Nephron (organoid): ENCODE results near the gene TTC9B.
A peak's percentile ranks its signal among the peaks of the same experiment; 100 is the strongest.

ENCODE experiments used
- H3K27ac Mint-ChIP-seq, 3 experiments: 2 replicates each; pipeline ENCODE4 v1.8.0; 2020; ENCODE audit warnings: mixed read lengths in 3 of 3, mild to moderate bottlenecking in 2 of 3, moderate library complexity in 1 of 3
- H3K27me3 Mint-ChIP-seq: 2 replicates; pipeline ENCODE4 v1.8.0; 2021; ENCODE audit warnings: low read depth, mild to moderate bottlenecking, moderate library complexity, mixed read lengths
- H3K36me3 Mint-ChIP-seq: 2 replicates; pipeline ENCODE4 v1.8.0; 2020; ENCODE audit warnings: low read depth, mixed read lengths
- H3K4me1 Mint-ChIP-seq: 2 replicates; pipeline ENCODE4 v1.8.0; 2020; ENCODE audit warnings: mixed read lengths
- H3K4me3 Mint-ChIP-seq, 3 experiments: 2 replicates each; pipeline ENCODE4 v1.8.0; 2020; ENCODE audit warnings: mild to moderate bottlenecking in 3 of 3, mixed read lengths in 3 of 3, moderate library complexity in 2 of 3
- H3K9me3 Mint-ChIP-seq: 2 replicates; pipeline ENCODE4 v1.8.0; 2020; ENCODE audit warnings: mixed read lengths
- TF ChIP-seq, protein P1 (sequence below), 3 experiments: fragments of 200-600 bp; sonication (generic); IDR thresholded peaks; one replicate each; pipeline ENCODE4 v1.5.0; 2021; ENCODE audit warnings: antibody characterized with exemption in 3 of 3; ENCODE audit not compliant: unreplicated experiment in 3 of 3

Gene TTC9B

DNA sequence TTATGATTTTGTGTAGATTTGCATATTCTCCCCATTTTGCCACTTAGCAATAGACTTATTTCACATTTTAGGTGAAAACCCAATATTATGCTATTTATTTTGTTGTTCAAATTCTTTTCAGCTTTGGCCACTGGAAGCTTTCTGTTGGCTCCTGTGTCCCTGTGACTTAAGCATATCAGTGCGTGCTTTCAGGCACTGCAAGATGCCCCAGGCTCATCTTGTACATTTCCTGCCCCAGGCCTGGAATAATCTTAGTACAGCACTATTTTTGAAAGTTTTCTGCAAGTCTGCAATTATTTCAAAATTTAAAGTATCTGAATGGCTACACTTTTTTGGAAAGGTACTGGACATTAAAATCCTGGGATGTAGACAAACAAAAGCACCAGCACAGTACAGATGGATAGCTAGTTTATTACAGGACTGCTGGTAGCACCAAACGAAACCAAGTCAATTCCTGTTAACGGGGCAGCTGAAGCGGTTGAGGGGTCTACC lies 11.8 kb upstream of the TTC9B start:
- peaks cover 14% of the 10 kb centered on the region for H3K4me1 Mint-ChIP-seq

GRCh38 chr19:40229484-40229883 lies 11.3 kb upstream of the TTC9B start:
- Mint-ChIP-seq H3K4me3 (no peak overlapping the region), H3K36me3 (no peaks in the 10 kb centered on the region), H3K9me3 (no peaks in the 10 kb centered on the region), H3K27me3 (peaks cover 14% of the 10 kb centered on the region), H3K4me1 (peaks cover 14% of the 10 kb centered on the region), H3K27ac (peak overlapping the region in 2 of 3 experiments; percentile 2 to 97)
- TF ChIP-seq, protein P1, sequence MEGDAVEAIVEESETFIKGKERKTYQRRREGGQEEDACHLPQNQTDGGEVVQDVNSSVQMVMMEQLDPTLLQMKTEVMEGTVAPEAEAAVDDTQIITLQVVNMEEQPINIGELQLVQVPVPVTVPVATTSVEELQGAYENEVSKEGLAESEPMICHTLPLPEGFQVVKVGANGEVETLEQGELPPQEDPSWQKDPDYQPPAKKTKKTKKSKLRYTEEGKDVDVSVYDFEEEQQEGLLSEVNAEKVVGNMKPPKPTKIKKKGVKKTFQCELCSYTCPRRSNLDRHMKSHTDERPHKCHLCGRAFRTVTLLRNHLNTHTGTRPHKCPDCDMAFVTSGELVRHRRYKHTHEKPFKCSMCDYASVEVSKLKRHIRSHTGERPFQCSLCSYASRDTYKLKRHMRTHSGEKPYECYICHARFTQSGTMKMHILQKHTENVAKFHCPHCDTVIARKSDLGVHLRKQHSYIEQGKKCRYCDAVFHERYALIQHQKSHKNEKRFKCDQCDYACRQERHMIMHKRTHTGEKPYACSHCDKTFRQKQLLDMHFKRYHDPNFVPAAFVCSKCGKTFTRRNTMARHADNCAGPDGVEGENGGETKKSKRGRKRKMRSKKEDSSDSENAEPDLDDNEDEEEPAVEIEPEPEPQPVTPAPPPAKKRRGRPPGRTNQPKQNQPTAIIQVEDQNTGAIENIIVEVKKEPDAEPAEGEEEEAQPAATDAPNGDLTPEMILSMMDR (IDR thresholded peaks at IDR 0.05; ENCODE audit: unreplicated experiment in 3 of 3), result no peak

More for the DNA sequence above, 11.8 kb upstream of the TTC9B start:
- Mint-ChIP-seq H3K27me3 (peaks cover 9% of the 10 kb centered on the region), H3K27ac (peak overlapping the region in 1 of 3 experiments; percentile 97), H3K4me3 (no peak overlapping the region), H3K9me3 (no peaks in the 10 kb centered on the region), H3K36me3 (no peaks in the 10 kb centered on the region)
- TF ChIP-seq, protein P1 (IDR thresholded peaks at IDR 0.05; ENCODE audit: unreplicated experiment in 3 of 3), result no peak

GRCh38 chr19:40228863-40229262 lies 10.7 kb upstream of the TTC9B start:
- Mint-ChIP-seq H3K27me3 (peaks cover 20% of the 10 kb centered on the region), H3K27ac (peak overlapping the region in 2 of 3 experiments; percentile 2 to 97), H3K4me3 (no peak overlapping the region), H3K36me3 (no peaks in the 10 kb centered on the region), H3K4me1 (peaks cover 14% of the 10 kb centered on the region), H3K9me3 (no peaks in the 10 kb centered on the region)
- TF ChIP-seq, protein P1 (IDR thresholded peaks at IDR 0.05; ENCODE audit: unreplicated experiment in 3 of 3), result no peak

GRCh38 chr19:40228346-40228745 lies 10.2 kb upstream of the TTC9B start:
- Mint-ChIP-seq H3K27me3 (peaks cover 25% of the 10 kb centered on the region), H3K4me3 (no peak overlapping the region), H3K4me1 (peaks cover 14% of the 10 kb centered on the region), H3K27ac (no peak overlapping the region), H3K9me3 (no peaks in the 10 kb centered on the region), H3K36me3 (no peaks in the 10 kb centered on the region)
- TF ChIP-seq, protein P1 (IDR thresholded peaks at IDR 0.05; ENCODE audit: unreplicated experiment in 3 of 3), result no peak

GRCh38 chr19:40225440-40226305 lies 7.5 kb upstream of the TTC9B start:
- Mint-ChIP-seq H3K27ac (peak overlapping the region in 1 of 3 experiments; percentile 6), H3K4me3 (peak overlapping the region in 1 of 3 experiments; percentile 4), H3K9me3 (peaks cover 3% of the 10 kb centered on the region), H3K27me3 (peaks cover 40% of the 10 kb centered on the region), H3K4me1 (peaks cover 5% of the 10 kb centered on the region), H3K36me3 (peaks cover 4% of the 10 kb centered on the region)
- TF ChIP-seq, protein P1 (IDR thresholded peaks at IDR 0.05; ENCODE audit: unreplicated experiment in 3 of 3), result no peak
